H1 (cell line): ENCODE data around the gene UBE2E3. TPM values are rescaled to one million over a fixed set of nuclear protein-coding genes. Genes with fewer than 3 reads are reported as not detected.

ENCODE experiments used
- CBX8 ChIP-seq: fragments of 300-800, 300-1000 bp; sonication (generic); IDR thresholded peaks from 2 replicates; pipeline ENCODE4 v1.7.1; 2016; ENCODE audit warnings: low read depth, low read length, borderline replicate concordance
- CHD7 ChIP-seq: fragments of 300-600 bp; sonication (generic); IDR thresholded peaks from 2 replicates; pipeline ENCODE4 v1.7.1; 2012; ENCODE audit warnings: low read length, moderate library complexity, mild to moderate bottlenecking, inconsistent platforms; ENCODE audit not compliant: insufficient replicate concordance
- NRF1 ChIP-seq: IDR thresholded peaks from 2 replicates; pipeline ENCODE4 v1.6.1; 2011; ENCODE audit warnings: mild to moderate bottlenecking, low read depth, low read length, improper control_type of control experiment
- SIN3A ChIP-seq, 2 experiments: IDR thresholded peaks in 1 of 2; conservative IDR thresholded peaks in 1 of 2; 2 replicates each; pipeline ENCODE4 v1.6.1; 2011 to 2012; ENCODE audit warnings: low read length in 2 of 2, improper control_type of control experiment in 1 of 2, low read depth in 1 of 2, mild to moderate bottlenecking in 1 of 2
- polyA plus RNA-seq, 7 experiments: library from polyadenylated mRNA; depleted of rRNA in 3 of 7; stranded (reverse) in 5 of 7; unstranded in 2 of 7; fragments of >200 nt in 5 of 7; fragments of 200-250 nt in 2 of 7; gene quantifications; 1 replicate in 5 of 7; 2 replicates in 1 of 7; 4 replicates in 1 of 7; pipeline versions ENCODE4 v1.2.1 to v1.2.3, GENCODE V29; 2011 to 2013; ENCODE audit warnings: missing spikeins in 2 of 7, mixed read lengths in 2 of 7
- total RNA-seq: library from RNA; stranded (reverse); fragmentation: NEBNext Ultra II Directional; extraction: Animal tissue kit (Norgen Biotek cat#: 25700); gene quantifications from 2 replicates; pipeline ENCODE4 v1.2.1, GENCODE V29; 2021

UBE2E3 gene
- total and polyA plus RNA-seq, 2 of the 8 experiments (the other 6 are each of a cell fraction or from before 2014, with no cell fraction given) = 106 to 132 TPM

GRCh38 chr2:181054843-181055242 is 74.4 kb downstream of the UBE2E3 start (continued):
- TF ChIP-seq CHD7 (no peak), NRF1 (no peak), SIN3A (conservative IDR thresholded peaks at IDR 0.05 in 1 of 2, IDR thresholded peaks at IDR 0.05 in 1 of 2; ENCODE audit: low read depth in 1 of 2, low read length in 2 of 2) (no peak), CBX8 (no peak)
